Lung (tissue), 12 donors: ENCODE results near the gene ZMYND19. TPM values are rescaled to one million over a fixed set of nuclear protein-coding genes. Genes with fewer than 3 reads are reported as not detected.

ENCODE experiments used
- ATAC-seq: fragments of 200-7000 bp; cut with Tn5 transposase; one replicate; pipeline ENCODE4 v1.9.1; 2020; ENCODE audit warnings: moderate number of reproducible peaks; ENCODE audit not compliant: insufficient read depth, low FRiP score
- DNase-seq, 3 donors: peaks; one replicate each; pipeline ENCODE4 v3.0.0-alpha.2; 2013 to 2017
- H3K27ac ChIP-seq, 2 donors: one replicate each; pipeline ENCODE4 v1.5.1; 2013; ENCODE audit warnings: mild to moderate bottlenecking in 2 of 2, moderate library complexity in 2 of 2, control low read depth in 1 of 2, inconsistent platforms in 1 of 2, low read depth in 1 of 2, low read length in 1 of 2
- H3K27me3 ChIP-seq, 3 donors: one replicate each; pipeline ENCODE4 v1.5.1; 2013; ENCODE audit warnings: low read length in 2 of 3; ENCODE audit not compliant: control insufficient read depth in 3 of 3, insufficient read depth in 3 of 3
- H3K36me3 ChIP-seq, 4 donors: one replicate each; pipeline ENCODE4 v1.5.1; 2013; ENCODE audit warnings: low read length in 4 of 4, mild to moderate bottlenecking in 1 of 4, moderate library complexity in 1 of 4; ENCODE audit not compliant: control insufficient read depth in 4 of 4, insufficient read depth in 4 of 4
- H3K4me1 ChIP-seq, 5 donors: one replicate each; pipeline ENCODE4 v1.5.1; 2013; ENCODE audit warnings: low read length in 5 of 5, mild to moderate bottlenecking in 2 of 5, moderate library complexity in 1 of 5; ENCODE audit not compliant: control insufficient read depth in 5 of 5, insufficient read depth in 5 of 5
- H3K4me3 ChIP-seq: one replicate; pipeline ENCODE4 v1.5.1; 2013; ENCODE audit warnings: mild to moderate bottlenecking, control low read depth, moderate library complexity
- H3K9ac ChIP-seq, 2 donors: one replicate each; pipeline ENCODE4 v1.5.1; 2013; ENCODE audit warnings: low read length in 2 of 2, control low read depth in 1 of 2; ENCODE audit not compliant: insufficient read depth in 1 of 2
- H3K9me3 ChIP-seq, 4 donors: one replicate each; pipeline ENCODE4 v1.5.1; 2013; ENCODE audit warnings: low read length in 3 of 4, mild to moderate bottlenecking in 1 of 4, moderate library complexity in 1 of 4; ENCODE audit not compliant: control insufficient read depth in 4 of 4, insufficient read depth in 3 of 4
- CTCF ChIP-seq: IDR thresholded peaks from 2 replicates; pipeline ENCODE4 v1.5.1; 2012; ENCODE audit warnings: mild to moderate bottlenecking; ENCODE audit errors: control extremely low read depth, extremely low read depth
- WGBS, 2 donors: extraction: QIAGEN DNeasy Blood & Tissue Kit; methylation state at CpG; one replicate each; pipeline ENCODE4 v1.1.7; 2013; 5-methylcytosine and 5-hydroxymethylcytosine counted together
- polyA plus RNA-seq, 2 donors: library from polyadenylated mRNA; stranded (reverse); fragments of 200-250 nt; gene quantifications; one replicate each; pipeline ENCODE4 v1.2.1, GENCODE V29; 2013
- total RNA-seq, 2 donors: library from RNA; depleted of rRNA in 1 of 2; stranded (reverse); fragments of >200 nt in 1 of 2; gene quantifications; one replicate each; pipeline ENCODE4 v1.2.1, GENCODE V29; 2014 to 2021
- donor health status: control.
- donor health status: control.
- donor health status: Bipolar disorder and iron deficiency.
- donor health status: healthy.
- donor health status: DM: yes; HTN: yes; CAD: no.

The ZMYND19 gene
- total and polyA plus RNA-seq, 4 donors = 11.4 to 29.1 (median 20.5) TPM

- no peaks in the 10 kb centered on the region for H3K9me3 ChIP-seq
- no peak overlapping the region for H3K4me3 ChIP-seq
- no peak overlapping the region for H3K27ac ChIP-seq
- ATAC-seq (no peak), DNase-seq (no peak)
- WGBS, 2 donors = 77 to 91% methylated on average over 5 of the region's 5 CpGs
- H3K27me3 ChIP-seq = no peaks in the 10 kb centered on the region
- no peak overlapping the region for H3K9ac ChIP-seq
- peaks cover 7 to 23% (median 9%) of the 10 kb centered on the region in 5 donors for H3K4me1 ChIP-seq
- H3K36me3 ChIP-seq = no peaks in the 10 kb centered on the region
- TF ChIP-seq CTCF = no peak
These were observed 43.7 kb upstream of the ZMYND19 start for GRCh38 chr9:137634016-137634415.

DNA sequence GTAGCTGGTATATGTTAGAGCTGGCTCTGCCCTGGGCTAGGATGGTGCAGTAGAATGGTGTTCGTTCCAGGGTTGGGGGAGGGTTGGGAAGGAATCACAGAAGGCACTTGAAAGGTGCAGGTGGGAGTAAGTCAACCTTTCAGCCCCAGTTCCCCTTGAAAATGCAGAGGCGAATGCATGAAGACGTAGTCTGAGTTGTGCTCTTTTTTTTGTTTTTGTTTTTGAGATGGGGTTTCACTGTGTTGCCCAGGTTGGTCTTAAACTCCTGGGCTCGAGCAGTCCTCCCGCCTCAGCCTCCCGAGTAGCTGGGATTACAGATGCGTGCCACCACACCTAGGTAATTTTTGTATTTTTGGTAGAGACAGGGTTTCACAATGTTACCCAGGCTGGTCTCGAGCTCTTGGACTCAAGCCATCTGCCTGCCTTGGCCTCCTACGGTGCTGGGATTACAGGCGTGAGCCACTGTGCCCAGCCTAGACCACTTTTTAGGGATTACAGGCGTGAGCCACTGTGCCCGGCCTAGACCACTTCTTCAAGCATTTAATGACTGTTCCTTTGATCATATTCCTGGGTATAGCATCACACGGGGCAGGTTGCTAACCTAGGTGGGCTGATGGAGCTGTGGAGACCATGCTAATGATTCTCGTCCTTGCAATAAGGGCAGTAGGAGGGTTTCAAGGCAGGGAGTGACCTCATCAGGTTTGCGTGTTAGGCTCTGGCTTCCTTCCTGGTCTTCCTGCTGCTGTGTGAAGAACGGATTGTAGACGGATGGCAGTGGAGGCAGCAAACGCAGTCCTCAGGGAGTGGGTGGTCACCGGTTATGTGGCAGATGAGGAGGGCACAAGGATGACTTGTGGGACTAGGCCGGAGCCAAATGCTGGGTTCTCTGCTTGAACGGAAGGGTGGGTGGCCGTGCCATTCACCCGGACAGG, 42.2 kb upstream of the ZMYND19 start:
- Histone ChIP-seq H3K27ac (peak overlapping the region in 1 of 2 donors; percentile 4), H3K4me1 (peaks cover 7 to 28% (median 9%) of the 10 kb centered on the region in 5 donors), H3K9ac (peak overlapping the region in 1 of 2 donors; percentile 9), H3K36me3 (no peaks in the 10 kb centered on the region), H3K27me3 (no peaks in the 10 kb centered on the region), H3K4me3 (no peak overlapping the region), H3K9me3 (no peaks in the 10 kb centered on the region)
- no peak for TF ChIP-seq CTCF
- DNase-seq (peak in 1 of 3 donors; percentile 34), ATAC-seq (no peak)
- WGBS, 2 donors = 55 to 66% methylated on average over 23 of the region's 23 CpGs

DNA sequence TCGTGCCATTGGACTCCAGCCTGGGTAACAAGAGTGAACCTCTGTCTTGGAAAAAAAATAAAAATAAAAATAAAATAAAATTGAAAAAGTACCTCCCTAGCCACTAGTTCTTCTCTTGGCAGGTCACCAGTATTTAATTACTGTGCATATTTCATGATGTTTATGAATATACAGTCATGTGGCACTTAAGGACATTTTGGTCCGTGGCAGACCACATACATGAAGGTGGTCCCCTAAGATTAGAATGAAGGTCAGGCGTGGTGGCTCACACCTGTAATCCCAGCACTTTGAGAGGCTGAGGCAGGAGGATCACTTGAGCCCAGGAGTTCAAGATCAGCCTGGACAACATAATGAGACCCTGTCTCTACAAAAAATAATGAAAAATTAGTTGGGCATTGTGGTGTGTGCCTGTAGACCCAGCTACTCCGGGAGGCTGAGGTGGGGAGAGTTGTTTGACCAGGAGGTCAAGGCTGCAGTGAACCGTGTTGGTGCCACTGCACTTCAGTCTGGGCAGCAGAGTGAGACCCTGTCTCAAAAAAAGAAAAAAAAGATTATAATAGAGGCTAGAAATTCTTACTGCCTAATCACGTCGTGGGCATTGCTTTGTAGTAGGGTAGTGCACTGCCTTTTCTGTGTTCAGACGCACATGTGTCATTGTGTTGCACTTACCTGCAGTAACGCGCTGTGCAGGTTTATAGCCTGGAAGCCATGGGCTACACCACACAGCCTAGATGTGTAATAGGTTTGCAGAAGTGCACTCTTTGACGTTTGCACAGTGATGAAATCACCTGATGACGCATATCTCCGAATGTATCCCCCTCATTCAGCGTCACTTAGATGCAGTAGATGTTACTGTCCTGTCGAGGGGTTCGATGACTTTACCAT, 41.3 kb upstream of the ZMYND19 start:
- no peak for DNase-seq
- 77 to 84% methylated on average over 16 of the region's 16 CpGs for WGBS, 2 donors
- no peak for ATAC-seq

More for the DNA sequence above, 41.3 kb upstream of the ZMYND19 start:
- H3K4me3 ChIP-seq = no peak overlapping the region
- no peak overlapping the region for H3K27ac ChIP-seq
- peaks cover 7 to 28% (median 9%) of the 10 kb centered on the region in 5 donors for H3K4me1 ChIP-seq
- no peaks in the 10 kb centered on the region for H3K27me3 ChIP-seq
- TF ChIP-seq CTCF = no peak
- no peaks in the 10 kb centered on the region for H3K9me3 ChIP-seq
- no peaks in the 10 kb centered on the region for H3K36me3 ChIP-seq
- no peak overlapping the region for H3K9ac ChIP-seq
